K562 (cell line): Measurements from ENCODE around the gene SRSF9. TPM values are rescaled to one million over a fixed set of nuclear protein-coding genes. Genes with fewer than 3 reads are reported as not detected.

Experiments used
- ATAC-seq: fragments of 200-7000 bp; cut with Tn5 transposase; 3 replicates; pipeline ENCODE4 v1.9.1; 2020; ENCODE audit warnings: moderate library complexity
- BruUV-seq: library from RNA; stranded (reverse); fragments of 400-500 nt; replicated peaks from 2 replicates; lab custom pipeline; 2021; lab: Mats Ljungman, UMichigan
- CTCF ChIA-PET: fragments of 300-600 bp; formaldehyde crosslinking; extraction: SDS; loops from one replicate; lab custom pipeline; 2021; ENCODE audit warnings: low intra/inter-chr PET ratio; lab: Yijun Ruan, JAX
- POLR2A ChIA-PET: fragments of 300-600, 350-650 bp; sonication (Branson Sonifier 250); formaldehyde crosslinking; extraction: SDS; loops from one replicate; lab custom pipeline; 2021; ENCODE audit warnings: antibody characterized with exemption, inconsistent platforms; lab: Yijun Ruan, JAX
- DNase-seq, 4 experiments: peaks; one replicate each; pipeline versions ENCODE4 v3.0.0 to v3.0.0-alpha.2; 2011 to 2018; ENCODE audit warnings: low spot score in 3 of 4, mixed read lengths in 3 of 4; ENCODE audit errors: extremely low read depth in 1 of 4
- FAIRE-seq: peaks from 2 replicates; lab custom pipeline; 2011; peaks lifted over from hg19 to GRCh38; lab: Jason Lieb, UNC
- H2AFZ ChIP-seq: 2 replicates; pipeline ENCODE4 v1.6.0; 2011; ENCODE audit warnings: low read depth, low read length, control low read depth, inconsistent platforms
- H3K27ac ChIP-seq: fragments of 200-600 bp; 3 replicates; pipeline ENCODE4 v1.8.0; 2011; ENCODE audit warnings: low read depth, mild to moderate bottlenecking, control low read depth, inconsistent platforms, low read length, moderate library complexity, mixed read lengths; ENCODE audit errors: extremely low read depth
- H3K27me3 ChIP-seq, 2 experiments: fragments of 300-600 bp in 1 of 2; 2 replicates in 1 of 2; 3 replicates in 1 of 2; pipeline versions ENCODE4 v1.6.0 to v1.8.0; 2011; ENCODE audit warnings: inconsistent platforms in 2 of 2, low read length in 2 of 2, mild to moderate bottlenecking in 1 of 2, mixed read lengths in 1 of 2, moderate library complexity in 1 of 2; ENCODE audit not compliant: control insufficient read depth in 2 of 2, insufficient read depth in 2 of 2
- H3K36me3 ChIP-seq: fragments of 300-600 bp; 3 replicates; pipeline ENCODE4 v1.8.0; 2011; ENCODE audit warnings: mild to moderate bottlenecking, low read length, inconsistent platforms; ENCODE audit not compliant: control insufficient read depth, insufficient read depth
- H3K4me1 ChIP-seq, 2 experiments: fragments of 200-600 bp in 1 of 2; replicated peaks in 1 of 2; 2 replicates in 1 of 2; 3 replicates in 1 of 2; pipeline versions ENCODE4 v1.5.1 to v1.8.0; 2011; ENCODE audit warnings: inconsistent platforms in 2 of 2, low read length in 2 of 2, mild to moderate bottlenecking in 1 of 2, mixed read lengths in 1 of 2, moderate library complexity in 1 of 2; ENCODE audit not compliant: control insufficient read depth in 2 of 2, insufficient read depth in 2 of 2
- H3K4me2 ChIP-seq: 2 replicates; pipeline ENCODE4 v1.6.1; 2011; ENCODE audit warnings: low read length, control low read depth, inconsistent platforms, mixed read lengths; ENCODE audit not compliant: insufficient read depth
- H3K4me3 ChIP-seq: fragments of 200-600 bp; sonication (generic), shearing (Covaris generic); 2 replicates; pipeline ENCODE4 v1.5.1; 2016; ENCODE audit warnings: control low read depth, inconsistent platforms
- H3K79me2 ChIP-seq: fragments of 200-600 bp; 3 replicates; pipeline ENCODE4 v1.8.0; 2011; ENCODE audit warnings: low read length, inconsistent platforms; ENCODE audit not compliant: control insufficient read depth, insufficient read depth
- H3K9ac ChIP-seq, 2 experiments: 2 replicates each; pipeline versions ENCODE4 v1.6.0 to v1.6.1; 2011; ENCODE audit warnings: low read depth in 2 of 2, low read length in 2 of 2, control low read depth in 1 of 2, inconsistent platforms in 1 of 2, mild to moderate bottlenecking in 1 of 2, mixed read lengths in 1 of 2; ENCODE audit not compliant: insufficient read depth in 1 of 2
- H3K9me1 ChIP-seq: one replicate; pipeline ENCODE4 v1.6.0; 2011; ENCODE audit warnings: inconsistent platforms, mild to moderate bottlenecking, low read length, moderate library complexity; ENCODE audit not compliant: control insufficient read depth, insufficient read depth
- H3K9me3 ChIP-seq: replicated peaks from 2 replicates; pipeline ENCODE4 v1.5.1; 2011; ENCODE audit warnings: low read depth, low read length, inconsistent platforms; ENCODE audit not compliant: control insufficient read depth, insufficient read depth
- H4K20me1 ChIP-seq: replicated peaks from 2 replicates; pipeline ENCODE4 v1.6.1; 2011; ENCODE audit warnings: low read length, inconsistent platforms, mixed read lengths; ENCODE audit not compliant: control insufficient read depth, insufficient read depth
- GTF2A2 ChIP-seq: IDR thresholded peaks from 2 replicates; pipeline ENCODE4 v1.6.1; 2016; ENCODE audit warnings: mild to moderate bottlenecking, missing genetic modification characterization, missing compliant biosample characterization
- MYC ChIP-seq, 2 experiments: fragments of 250-450 bp in 1 of 2; sonication (Bioruptor Pico) in 1 of 2; IDR thresholded peaks; 2 replicates each; pipeline versions ENCODE4 v1.5.1 to v1.6.1; 2012 to 2021; ENCODE audit warnings: low read depth in 2 of 2, borderline replicate concordance in 1 of 2, improper control_type of control experiment in 1 of 2, low read length in 1 of 2, mild to moderate bottlenecking in 1 of 2, moderate library complexity in 1 of 2
- POLR2G ChIP-seq: fragments of 200-400 bp; formaldehyde crosslinking; IDR thresholded peaks from 2 replicates; pipeline ENCODE4 v1.6.1; 2017; ENCODE audit warnings: low read depth, mild to moderate bottlenecking, antibody characterized with exemption, low read length, moderate library complexity
- RAD21 ChIP-seq, 2 experiments: fragments of 250-450 bp in 1 of 2; fragments of 450-650 bp in 1 of 2; sonication (Bioruptor Pico) in 1 of 2; formaldehyde crosslinking in 1 of 2; IDR thresholded peaks in 1 of 2; conservative IDR thresholded peaks in 1 of 2; 2 replicates each; pipeline versions ENCODE4 v1.4.0 to v1.8.0; 2020 to 2022; ENCODE audit warnings: mild to moderate bottlenecking in 2 of 2, moderate library complexity in 1 of 2
- SAFB2 ChIP-seq: fragments of 200-400 bp; formaldehyde crosslinking; IDR thresholded peaks from 2 replicates; pipeline ENCODE4 v1.6.1; 2018; ENCODE audit warnings: borderline replicate concordance, low read length, low read depth, moderate library complexity; ENCODE audit not compliant: severe bottlenecking
- TCF7 ChIP-seq: sonication (generic); IDR thresholded peaks from 2 replicates; pipeline ENCODE4 v1.6.1; 2016; ENCODE audit warnings: antibody characterized with exemption, borderline replicate concordance
- ZNF253 ChIP-seq: fragments of 250-450 bp; sonication (Bioruptor Pico); conservative IDR thresholded peaks from 2 replicates; pipeline ENCODE4 v1.6.1; 2021; ENCODE audit warnings: mild to moderate bottlenecking
- ZNF57 ChIP-seq: fragments of 450-650 bp; formaldehyde crosslinking; IDR thresholded peaks from 2 replicates; pipeline ENCODE4 v1.4.0; 2020; ENCODE audit warnings: mild to moderate bottlenecking, moderate library complexity
- WGBS: fragments of 100-300 bp; shearing (Covaris generic); methylation state at CpG from one replicate; pipeline ENCODE4 v1.1.6; 2016; ENCODE audit warnings: low coverage, mixed read lengths; ENCODE audit not compliant: insufficient coverage; ENCODE audit errors: missing lambda C conversion rate; 5-methylcytosine and 5-hydroxymethylcytosine counted together
- in situ Hi-C: fragments of 300-500 bp; cut with MboI; formaldehyde crosslinking; loops from 4 replicates; pipeline ENCODE4 v1.15.0; 2018; ENCODE audit warnings: inconsistent platforms, mixed read lengths
- intact Hi-C: fragments of 100-400 bp; cut with micrococcal nuclease; formaldehyde crosslinking; loops from 2 replicates; pipeline ENCODE4 v1.14.2; 2022
- polyA plus RNA-seq, 8 experiments: library from polyadenylated mRNA; depleted of rRNA in 4 of 8; stranded (reverse) in 5 of 8; unstranded in 3 of 8; fragments of >200 nt; fragmentation: Nextera tagmentation in 2 of 8; fragmentation: Illumina TruSeq in 1 of 8; extraction: Ambion mirVana in 2 of 8; extraction: Trizol in 1 of 8; gene quantifications; 2 replicates each; pipeline versions ENCODE4 v1.2.1 to v1.2.3, GENCODE V29; 2011 to 2014; ENCODE audit warnings: inconsistent platforms in 1 of 8, missing spikeins in 1 of 8
- total RNA-seq, 7 experiments: library from RNA; depleted of rRNA in 6 of 7; stranded (reverse); fragments of >200 nt in 6 of 7; fragmentation: Illumina TruSeq in 2 of 7; extraction: Trizol in 2 of 7; gene quantifications; 2 replicates each; pipeline versions ENCODE4 v1.2.1 to v1.2.3, GENCODE V29; 2011 to 2021; ENCODE audit warnings: low replicate concordance in 1 of 7
- TF ChIP-seq, protein P1 (sequence below): sonication (generic); formaldehyde crosslinking; IDR thresholded peaks from 2 replicates; pipeline ENCODE4 v1.8.1; 2023; ENCODE audit warnings: mild to moderate bottlenecking, missing genetic modification reagents
- TF ChIP-seq, protein P2 (sequence below): fragments of 250-450 bp; sonication (Bioruptor Pico); IDR thresholded peaks from 2 replicates; pipeline ENCODE4 v1.9.0; 2021; ENCODE audit warnings: mild to moderate bottlenecking, inconsistent platforms
- TF ChIP-seq, protein P3 (sequence below), 2 experiments: fragments of 450-650 bp in 1 of 2; sonication (generic) in 1 of 2; formaldehyde crosslinking in 1 of 2; IDR thresholded peaks in 1 of 2; conservative IDR thresholded peaks in 1 of 2; 2 replicates each; pipeline versions ENCODE4 v1.6.1 to v1.8.1; 2016 to 2023; ENCODE audit warnings: mild to moderate bottlenecking in 2 of 2, moderate library complexity in 2 of 2, inconsistent platforms in 1 of 2, missing genetic modification reagents in 1 of 2

SRSF9 gene
- total and polyA plus RNA-seq, 9 of the 15 experiments (the other 6 are each of a cell fraction or from before 2014, with no cell fraction given), result 40.3 to 291 (median 230) TPM

DNA sequence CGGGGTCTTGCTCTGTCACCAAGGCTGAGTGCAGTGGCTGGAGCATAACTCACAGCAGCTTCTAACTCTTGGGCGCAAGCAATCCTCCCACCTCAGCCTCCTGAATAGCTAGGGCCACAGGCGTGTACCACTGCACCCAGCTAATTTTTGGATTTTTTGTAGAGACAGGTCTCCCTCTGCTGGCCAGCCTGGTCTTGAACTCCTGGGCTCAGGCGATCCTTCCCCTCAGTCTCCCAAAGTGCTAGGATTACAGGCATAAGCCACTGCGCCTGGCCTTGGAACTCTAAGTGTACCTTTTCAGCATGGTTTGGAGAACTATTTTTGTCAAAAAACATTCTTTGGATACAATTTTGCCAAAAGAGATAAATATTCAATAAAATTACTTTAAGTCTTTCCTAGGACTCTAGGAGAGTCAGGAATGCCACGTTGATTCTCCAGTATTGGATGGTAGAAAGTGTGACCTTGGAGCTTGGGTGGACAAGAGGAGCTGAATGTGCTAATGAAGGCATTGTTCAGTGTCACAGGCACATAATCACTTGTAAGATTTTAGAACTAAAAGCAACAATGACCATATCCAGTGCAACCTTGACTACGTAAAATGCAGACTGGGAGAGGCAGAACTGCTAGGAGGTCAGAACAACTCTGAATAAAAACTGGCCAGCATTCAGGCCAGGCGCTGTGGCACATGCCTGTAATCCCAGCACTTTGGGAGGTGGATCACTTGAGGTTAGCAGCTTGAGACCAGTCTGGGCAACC, 2.8 kb downstream of the SRSF9 start (continued):
- TF ChIP-seq GTF2A2 (tag), result no peak
- TF ChIP-seq RAD21 (CRISPR knock-in tag; conservative IDR thresholded peaks at IDR 0.05 in 1 of 2, IDR thresholded peaks at IDR 0.05 in 1 of 2), result peak; percentile 40 to 45; a peak in 3 of 4 replicates
- TF ChIP-seq POLR2G, result no peak
- no peak for TF ChIP-seq TCF7
- TF ChIP-seq, all 486 proteins: peak for 9

DNA sequence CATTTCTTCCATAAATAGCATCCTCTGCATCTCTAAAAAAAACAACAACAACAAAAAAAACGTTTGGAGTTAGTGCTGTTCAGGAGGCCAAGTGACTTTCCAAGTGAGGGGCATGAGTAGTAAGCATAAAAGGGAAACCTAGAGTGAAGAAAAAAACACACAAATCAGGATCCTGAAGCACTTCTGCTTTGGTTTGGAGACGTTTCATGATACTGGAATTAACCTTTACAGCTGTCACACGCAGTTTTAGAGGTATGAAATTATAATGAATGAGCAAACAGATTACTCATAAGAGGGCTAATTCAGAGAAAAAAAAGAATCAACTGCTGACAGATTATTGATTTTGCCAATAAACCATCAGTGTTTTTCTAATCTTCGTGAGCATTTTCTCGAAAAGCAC, 3.8 kb downstream of the SRSF9 start:
- no peak for FAIRE-seq
- WGBS, result 60% methylated on average over 5 of the region's 5 CpGs
- H3K4me3 ChIP-seq, result no peak overlapping the region
- TF ChIP-seq ZNF57 (no peak), SAFB2 (no peak), MYC (IDR thresholded peaks at IDR 0.05; ENCODE audit: low read depth, low read length) (no peak), MYC (CRISPR knock-in tag; IDR thresholded peaks at IDR 0.05; ENCODE audit: borderline replicate concordance, low read depth) (no peak), ZNF253 (no peak)
- TF ChIP-seq, protein P1, sequence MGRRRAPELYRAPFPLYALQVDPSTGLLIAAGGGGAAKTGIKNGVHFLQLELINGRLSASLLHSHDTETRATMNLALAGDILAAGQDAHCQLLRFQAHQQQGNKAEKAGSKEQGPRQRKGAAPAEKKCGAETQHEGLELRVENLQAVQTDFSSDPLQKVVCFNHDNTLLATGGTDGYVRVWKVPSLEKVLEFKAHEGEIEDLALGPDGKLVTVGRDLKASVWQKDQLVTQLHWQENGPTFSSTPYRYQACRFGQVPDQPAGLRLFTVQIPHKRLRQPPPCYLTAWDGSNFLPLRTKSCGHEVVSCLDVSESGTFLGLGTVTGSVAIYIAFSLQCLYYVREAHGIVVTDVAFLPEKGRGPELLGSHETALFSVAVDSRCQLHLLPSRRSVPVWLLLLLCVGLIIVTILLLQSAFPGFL (CRISPR knock-in tag), result no peak
- TF ChIP-seq, protein P2, sequence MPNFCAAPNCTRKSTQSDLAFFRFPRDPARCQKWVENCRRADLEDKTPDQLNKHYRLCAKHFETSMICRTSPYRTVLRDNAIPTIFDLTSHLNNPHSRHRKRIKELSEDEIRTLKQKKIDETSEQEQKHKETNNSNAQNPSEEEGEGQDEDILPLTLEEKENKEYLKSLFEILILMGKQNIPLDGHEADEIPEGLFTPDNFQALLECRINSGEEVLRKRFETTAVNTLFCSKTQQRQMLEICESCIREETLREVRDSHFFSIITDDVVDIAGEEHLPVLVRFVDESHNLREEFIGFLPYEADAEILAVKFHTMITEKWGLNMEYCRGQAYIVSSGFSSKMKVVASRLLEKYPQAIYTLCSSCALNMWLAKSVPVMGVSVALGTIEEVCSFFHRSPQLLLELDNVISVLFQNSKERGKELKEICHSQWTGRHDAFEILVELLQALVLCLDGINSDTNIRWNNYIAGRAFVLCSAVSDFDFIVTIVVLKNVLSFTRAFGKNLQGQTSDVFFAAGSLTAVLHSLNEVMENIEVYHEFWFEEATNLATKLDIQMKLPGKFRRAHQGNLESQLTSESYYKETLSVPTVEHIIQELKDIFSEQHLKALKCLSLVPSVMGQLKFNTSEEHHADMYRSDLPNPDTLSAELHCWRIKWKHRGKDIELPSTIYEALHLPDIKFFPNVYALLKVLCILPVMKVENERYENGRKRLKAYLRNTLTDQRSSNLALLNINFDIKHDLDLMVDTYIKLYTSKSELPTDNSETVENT (CRISPR knock-in tag), result no peak
- TF ChIP-seq, protein P3, sequence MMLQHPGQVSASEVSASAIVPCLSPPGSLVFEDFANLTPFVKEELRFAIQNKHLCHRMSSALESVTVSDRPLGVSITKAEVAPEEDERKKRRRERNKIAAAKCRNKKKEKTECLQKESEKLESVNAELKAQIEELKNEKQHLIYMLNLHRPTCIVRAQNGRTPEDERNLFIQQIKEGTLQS (IDR thresholded peaks at IDR 0.05), result no peak
- TF ChIP-seq, protein P3 (CRISPR knock-in tag; conservative IDR thresholded peaks at IDR 0.05), result no peak

More for the DNA sequence above, 3.8 kb downstream of the SRSF9 start:
- no peak overlapping the region for H3K4me2 ChIP-seq
- H3K79me2 ChIP-seq, result peaks cover 71% of the 10 kb centered on the region
- peaks cover 34% of the 10 kb centered on the region for H4K20me1 ChIP-seq
- ATAC-seq (no peak), DNase-seq (no peak)
- no peak overlapping the region for H3K9ac ChIP-seq
- CTCF ChIA-PET, result interaction anchor here (2.2 kb wide), 1 partner anchor 109 kb away, joined by 11 read pairs; no protein-coding TSS in a partner anchor
- POLR2A ChIA-PET, result interaction anchor here (0.7 to 3.5 kb wide), 6 partner anchors 9 to 831 kb away, joined by 3 to 14 read pairs (median 4); no protein-coding TSS in a partner anchor
- H3K9me3 ChIP-seq, result no peaks in the 10 kb centered on the region
- no peaks in the 10 kb centered on the region for H3K9me1 ChIP-seq
- in situ Hi-C loops (no loop called here), intact Hi-C loops (loop anchor here (5.0 kb wide), 1 partner anchor 117 kb away; the partner anchor contains the start of gene POP5)
- BruUV-seq, result no TSS peak
- H3K27me3 ChIP-seq, result no peaks in the 10 kb centered on the region
- no peak overlapping the region for H2AFZ ChIP-seq
- H3K27ac ChIP-seq, result no peak overlapping the region
- peaks cover 5 to 19% of the 10 kb centered on the region in 2 experiments; a peak in 4 of 5 replicates for H3K4me1 ChIP-seq
- peaks cover 73% of the 10 kb centered on the region for H3K36me3 ChIP-seq
